Neural cell (in vitro differentiated cells): ENCODE measurements around the gene CPSF4L. TPM values are rescaled to one million over a fixed set of nuclear protein-coding genes. Genes with fewer than 3 reads are reported as not detected.

ENCODE experiments used
- H2AFZ ChIP-seq: fragments of 200-600, 300-800 bp; sonication (generic), shearing (Covaris generic); 2 replicates; pipeline ENCODE4 v1.6.0; 2014; ENCODE audit warnings: low read depth, mild to moderate bottlenecking, antibody characterized with exemption, low read length, moderate library complexity
- H3F3A ChIP-seq: fragments of 200-600 bp; shearing (Covaris generic); 2 replicates; pipeline ENCODE4 v1.6.1; 2016; ENCODE audit warnings: mild to moderate bottlenecking, moderate library complexity, mixed read lengths, antibody characterized with exemption, low read length; ENCODE audit not compliant: insufficient read depth, poor library complexity, severe bottlenecking
- H3K27ac ChIP-seq: fragments of 200-600, 300-800 bp; sonication (generic), shearing (Covaris generic); 2 replicates; pipeline ENCODE4 v1.5.1; 2014; ENCODE audit warnings: mild to moderate bottlenecking, low read length, moderate library complexity
- H3K27me3 ChIP-seq: fragments of 300-800, 200-600 bp; sonication (generic), shearing (Covaris generic); 2 replicates; pipeline ENCODE4 v1.6.0; 2014; ENCODE audit warnings: mild to moderate bottlenecking, low read depth, low read length, moderate library complexity; ENCODE audit not compliant: insufficient read depth
- H3K36me3 ChIP-seq: fragments of 300-800, 200-600 bp; sonication (generic), shearing (Covaris generic); 2 replicates; pipeline ENCODE4 v1.5.1; 2014; ENCODE audit warnings: mild to moderate bottlenecking, antibody characterized with exemption, low read length, moderate library complexity; ENCODE audit not compliant: insufficient read depth
- H3K4me2 ChIP-seq: fragments of 300-800, 200-600 bp; sonication (generic), shearing (Covaris generic); 2 replicates; pipeline ENCODE4 v1.6.0; 2014; ENCODE audit warnings: mild to moderate bottlenecking, low read length
- H3K4me3 ChIP-seq: fragments of 300-800, 200-600 bp; sonication (generic), shearing (Covaris generic); 2 replicates; pipeline ENCODE4 v1.5.1; 2014; ENCODE audit warnings: mild to moderate bottlenecking, low read length, moderate library complexity
- H3K79me2 ChIP-seq: fragments of 200-600 bp; shearing (Covaris generic); replicated peaks from 2 replicates; pipeline ENCODE4 v1.6.0; 2014; ENCODE audit warnings: mild to moderate bottlenecking, low read length, moderate library complexity; ENCODE audit not compliant: insufficient read depth
- H3K9ac ChIP-seq: fragments of 300-800, 200-600 bp; sonication (generic), shearing (Covaris generic); 2 replicates; pipeline ENCODE4 v1.6.1; 2016; ENCODE audit warnings: mild to moderate bottlenecking, low read length, mixed read lengths
- H3K9me2 ChIP-seq: fragments of 200-600 bp; shearing (Covaris generic); 2 replicates; pipeline ENCODE4 v1.6.1; 2016; ENCODE audit warnings: mild to moderate bottlenecking, low read length, mixed read lengths; ENCODE audit not compliant: insufficient read depth
- H3K9me3 ChIP-seq: fragments of 200-600, 300-800 bp; sonication (generic), shearing (Covaris generic); 2 replicates; pipeline ENCODE4 v1.6.1; 2016; ENCODE audit warnings: mild to moderate bottlenecking, mixed run types, low read length, moderate library complexity, mixed read lengths
- H4K20me1 ChIP-seq: fragments of 200-600 bp; shearing (Covaris generic); 2 replicates; pipeline ENCODE4 v1.6.1; 2016; ENCODE audit warnings: mild to moderate bottlenecking, mixed run types; ENCODE audit not compliant: insufficient read depth
- CTCF ChIP-seq: fragments of 450-650 bp; IDR thresholded peaks from 2 replicates; pipeline ENCODE4 v1.5.1; 2014; ENCODE audit warnings: antibody characterized with exemption, mild to moderate bottlenecking, moderate library complexity; ENCODE audit not compliant: poor library complexity, severe bottlenecking
- EP300 ChIP-seq: fragments of 450-650 bp; conservative IDR thresholded peaks from 2 replicates; pipeline ENCODE4 v1.6.1; 2014; ENCODE audit warnings: antibody characterized with exemption, mild to moderate bottlenecking, moderate library complexity; ENCODE audit not compliant: poor library complexity, severe bottlenecking
- EZH2 ChIP-seq: fragments of 200-600, 300-800 bp; shearing (Covaris generic), sonication (generic); IDR thresholded peaks from 2 replicates; pipeline ENCODE4 v1.6.1; 2014; ENCODE audit warnings: antibody characterized with exemption, low read length, borderline replicate concordance, mild to moderate bottlenecking; ENCODE audit not compliant: insufficient read depth, poor library complexity, severe bottlenecking
- MXI1 ChIP-seq: fragments of 450-650 bp; conservative IDR thresholded peaks from 2 replicates; pipeline ENCODE4 v1.6.1; 2014; ENCODE audit warnings: antibody characterized with exemption, mild to moderate bottlenecking; ENCODE audit not compliant: poor library complexity, severe bottlenecking
- POLR2AphosphoS5 ChIP-seq: IDR thresholded peaks from 2 replicates; pipeline ENCODE4 v1.6.1; 2012
- RAD21 ChIP-seq: fragments of 450-650 bp; conservative IDR thresholded peaks from 2 replicates; pipeline ENCODE4 v1.6.1; 2014; ENCODE audit warnings: antibody characterized with exemption, mild to moderate bottlenecking, moderate library complexity
- REST ChIP-seq: IDR thresholded peaks from 2 replicates; pipeline ENCODE4 v1.6.1; 2012; ENCODE audit warnings: borderline replicate concordance
- SMC3 ChIP-seq: fragments of 450-650 bp; conservative IDR thresholded peaks from 2 replicates; pipeline ENCODE4 v1.6.1; 2014; ENCODE audit warnings: antibody characterized with exemption, mild to moderate bottlenecking, moderate library complexity; ENCODE audit not compliant: poor library complexity
- TAF1 ChIP-seq: IDR thresholded peaks from 2 replicates; pipeline ENCODE4 v1.6.1; 2012; ENCODE audit warnings: low read depth
- polyA plus RNA-seq: library from polyadenylated mRNA; depleted of rRNA; stranded (reverse); fragments of >200 nt; gene quantifications from 2 replicates; pipeline ENCODE4 v1.2.3, GENCODE V29; 2014

The CPSF4L gene
- polyA plus RNA-seq, 1 donor from 2014 or later = not detected

- Histone ChIP-seq H3K27ac (no peak overlapping the region), H3K4me2 (no peak overlapping the region), H3K79me2 (no peaks in the 10 kb centered on the region), H2AFZ (no peak overlapping the region), H3K36me3 (no peaks in the 10 kb centered on the region), H3K4me3 (no peak overlapping the region), H3K9me3 (no peaks in the 10 kb centered on the region), H3K9me2 (no peaks in the 10 kb centered on the region), H3F3A (no peaks in the 10 kb centered on the region), H4K20me1 (no peaks in the 10 kb centered on the region), H3K9ac (no peak overlapping the region), H3K27me3 (no peaks in the 10 kb centered on the region)
- TF ChIP-seq EP300 (no peak), SMC3 (no peak), RAD21 (no peak), CTCF (no peak), POLR2AphosphoS5 (no peak), MXI1 (no peak), EZH2 (no peak), REST (no peak), TAF1 (no peak)
Observed at GRCh38 chr17:73271072-73271471, 9.4 kb upstream of the CPSF4L start.

- Histone ChIP-seq H3K9ac (no peak overlapping the region), H4K20me1 (no peaks in the 10 kb centered on the region), H3K36me3 (no peaks in the 10 kb centered on the region), H3K27ac (no peak overlapping the region), H3K9me3 (no peaks in the 10 kb centered on the region), H2AFZ (no peak overlapping the region), H3K27me3 (no peaks in the 10 kb centered on the region), H3K79me2 (no peaks in the 10 kb centered on the region), H3F3A (no peaks in the 10 kb centered on the region), H3K4me3 (no peak overlapping the region), H3K4me2 (no peak overlapping the region), H3K9me2 (no peaks in the 10 kb centered on the region)
- no peak for TF ChIP-seq TAF1
- TF ChIP-seq MXI1 = no peak
Observed at GRCh38 chr17:73269791-73270190, 8.1 kb upstream of the CPSF4L start.

- Histone ChIP-seq H3K9me3 (no peaks in the 10 kb centered on the region), H3K9me2 (no peaks in the 10 kb centered on the region), H2AFZ (no peak overlapping the region), H3F3A (no peaks in the 10 kb centered on the region), H3K9ac (no peak overlapping the region), H3K4me2 (no peak overlapping the region), H4K20me1 (no peaks in the 10 kb centered on the region), H3K27me3 (no peaks in the 10 kb centered on the region), H3K36me3 (no peaks in the 10 kb centered on the region), H3K27ac (no peak overlapping the region), H3K4me3 (no peak overlapping the region), H3K79me2 (no peaks in the 10 kb centered on the region)
- no peak for TF ChIP-seq MXI1
- TF ChIP-seq REST = no peak
- TF ChIP-seq EZH2 = no peak
- no peak for TF ChIP-seq TAF1
- no peak for TF ChIP-seq SMC3
- no peak for TF ChIP-seq RAD21
- TF ChIP-seq POLR2AphosphoS5 = no peak
- no peak for TF ChIP-seq CTCF
- no peak for TF ChIP-seq EP300
Observed at GRCh38 chr17:73269329-73269615, 7.6 kb upstream of the CPSF4L start.
